Embryonic facial prominence (tissue), 1 donor: ENCODE data around the gene UBQLN3.

Experiments
- DNase-seq: peaks from one replicate; pipeline ENCODE4 v3.0.0-alpha.2; 2016; ENCODE audit errors: extremely low spot score

UBQLN3 gene

GRCh38 chr11:5509803-5510202 is at the start of gene UBQLN3:
UBQLN3 (minus strand) TSS chr11:5509957; CDS start chr11:5509558, 399 bp downstream.
- DNase-seq = no peak

- DNase-seq = no peak
Measured at GRCh38 chr11:5557751-5558150, 48.0 kb upstream of the UBQLN3 start.

- no peak for DNase-seq
Measured at GRCh38 chr11:5556596-5557188, 46.9 kb upstream of the UBQLN3 start.

- no peak for DNase-seq
Measured at GRCh38 chr11:5553343-5553742, 43.6 kb upstream of the UBQLN3 start.

DNA sequence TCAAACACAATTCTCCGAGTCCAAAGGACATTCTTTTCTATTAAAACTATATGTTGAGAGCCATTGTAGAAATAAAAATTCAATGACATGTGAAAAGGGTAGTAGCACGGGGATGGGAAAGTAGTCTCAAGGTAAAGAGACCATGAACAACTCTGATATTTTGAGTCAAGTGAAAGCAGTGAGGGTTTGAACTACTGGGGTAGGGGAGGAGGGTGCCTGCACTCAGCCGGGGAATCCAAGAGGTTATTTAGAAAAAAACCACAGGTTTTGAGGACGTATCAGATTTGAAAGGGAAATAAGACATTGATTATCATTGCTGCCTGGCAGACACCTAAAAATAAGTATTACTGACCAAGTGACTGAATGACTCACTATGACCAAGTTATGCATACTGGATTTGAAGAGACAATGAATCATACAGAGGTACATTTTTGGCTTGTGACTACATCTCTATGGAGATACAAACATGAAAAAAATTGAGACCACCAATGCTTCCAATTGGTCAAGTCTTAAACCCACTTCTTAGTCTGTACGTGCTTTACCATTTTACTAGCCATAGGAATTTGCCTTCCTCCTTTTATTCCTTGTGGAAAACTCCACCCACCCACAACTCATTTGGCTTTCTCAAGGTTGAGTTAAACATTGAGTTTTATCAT is 40.8 kb upstream of the UBQLN3 start:
- no peak for DNase-seq

- no peak for DNase-seq
Measured at GRCh38 chr11:5548440-5548839, 38.7 kb upstream of the UBQLN3 start, which contains the start of gene OR52H1. OR52H1 (minus strand) TSS chr11:5548540; CDS start chr11:5545505, 3,035 bp downstream.

DNA sequence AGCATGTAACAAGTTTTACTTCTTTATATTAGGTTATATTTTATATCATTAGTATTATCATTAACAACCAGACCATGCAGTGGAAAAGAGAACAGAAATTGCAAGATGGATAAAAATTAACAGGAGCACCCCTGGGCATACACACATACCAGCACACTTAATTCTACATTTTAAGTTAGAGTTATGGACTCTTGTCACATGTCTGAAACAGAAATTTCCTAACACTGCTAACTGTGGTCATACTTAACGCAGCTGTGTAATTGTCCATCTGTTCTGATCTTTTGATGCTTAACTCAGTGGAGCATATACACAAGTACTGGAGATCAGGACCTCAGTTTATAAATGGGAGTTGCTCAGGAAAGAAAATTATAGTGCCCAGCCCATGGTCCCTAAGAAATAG is 38.2 kb upstream of the UBQLN3 start:
- DNase-seq = no peak

DNA sequence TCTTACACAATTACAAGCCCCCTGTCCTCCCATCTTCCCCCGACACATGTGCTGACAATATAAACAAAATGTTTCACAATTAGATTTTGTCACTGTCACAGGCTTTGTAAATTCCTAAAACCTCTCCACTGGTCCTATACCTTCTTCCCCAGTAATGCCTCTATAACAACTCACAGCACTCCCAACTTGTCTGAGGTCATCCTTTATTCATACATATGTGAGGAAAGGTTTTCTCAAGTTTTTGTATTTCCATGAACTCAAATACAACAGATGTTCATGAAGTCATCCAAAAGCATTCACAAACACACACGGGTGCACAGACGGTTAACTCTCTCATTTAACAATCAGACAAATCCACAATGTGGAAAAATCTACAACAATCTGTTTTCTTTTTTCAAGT is 36.7 kb upstream of the UBQLN3 start:
- no peak for DNase-seq

- no peak for DNase-seq
Measured at GRCh38 chr11:5541427-5541826, 31.7 kb upstream of the UBQLN3 start.

- DNase-seq = no peak
Measured at GRCh38 chr11:5536482-5536881, 26.7 kb upstream of the UBQLN3 start.

GRCh38 chr11:5534046-5534445 is 24.3 kb upstream of the UBQLN3 start:
- DNase-seq = no peak

DNA sequence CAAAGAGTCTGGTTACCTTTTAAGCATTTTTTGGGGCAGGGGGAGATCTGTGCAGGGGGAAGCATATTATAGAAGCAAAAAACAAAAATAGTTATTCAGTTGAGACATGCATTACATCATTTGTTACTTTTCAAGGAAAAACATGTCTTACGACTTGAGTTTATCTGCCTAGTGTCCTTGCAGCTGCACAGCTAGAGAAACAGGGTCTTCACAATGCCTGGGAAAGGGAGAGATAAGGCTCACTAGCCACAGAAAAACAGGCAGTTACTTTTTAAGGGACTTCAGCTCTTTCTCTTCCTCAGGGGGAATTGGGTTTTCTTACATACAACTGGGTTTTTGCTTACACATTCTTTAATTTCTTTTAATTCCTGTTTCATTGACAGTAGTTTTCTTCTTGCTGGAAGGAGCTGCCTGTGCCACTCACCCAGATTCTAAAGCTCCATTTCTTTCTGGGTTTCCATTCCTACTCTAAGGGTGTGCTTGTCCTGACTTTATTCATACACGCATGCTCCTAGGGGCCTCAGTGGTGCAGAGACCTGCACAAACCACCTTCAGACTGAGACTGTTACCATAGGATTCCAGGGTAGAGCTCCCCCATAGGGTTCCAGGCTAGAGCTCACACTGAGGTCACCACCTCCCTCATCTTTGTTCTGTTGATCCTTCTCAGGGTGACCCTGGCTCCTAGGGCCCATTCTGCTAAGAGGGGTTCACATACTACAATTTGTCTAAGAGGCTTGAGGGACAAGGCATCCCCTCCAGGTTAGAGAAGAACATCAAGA is 21.5 kb upstream of the UBQLN3 start:
- no peak for DNase-seq

DNA sequence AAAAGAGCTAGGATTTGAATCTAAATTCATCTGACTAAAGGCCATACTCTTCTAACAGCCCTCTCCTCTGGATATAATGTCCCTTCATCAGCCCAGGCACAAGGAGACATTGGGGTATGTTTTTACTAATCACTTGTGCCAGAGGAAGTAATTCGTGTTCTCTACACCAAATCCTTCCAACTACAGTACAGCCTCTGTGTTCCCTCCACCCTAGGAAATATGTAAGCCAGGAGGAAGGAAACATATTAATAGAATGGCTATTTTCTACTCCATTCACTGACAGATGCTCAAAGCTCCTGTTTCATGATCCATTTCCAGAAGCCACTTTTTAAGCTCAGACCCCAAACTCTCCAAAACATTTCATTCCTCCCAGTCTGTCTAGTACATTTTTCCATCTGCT is 18.7 kb upstream of the UBQLN3 start:
- DNase-seq = no peak

- no peak for DNase-seq
Measured at GRCh38 chr11:5527716-5528115, 18.0 kb upstream of the UBQLN3 start.

DNA sequence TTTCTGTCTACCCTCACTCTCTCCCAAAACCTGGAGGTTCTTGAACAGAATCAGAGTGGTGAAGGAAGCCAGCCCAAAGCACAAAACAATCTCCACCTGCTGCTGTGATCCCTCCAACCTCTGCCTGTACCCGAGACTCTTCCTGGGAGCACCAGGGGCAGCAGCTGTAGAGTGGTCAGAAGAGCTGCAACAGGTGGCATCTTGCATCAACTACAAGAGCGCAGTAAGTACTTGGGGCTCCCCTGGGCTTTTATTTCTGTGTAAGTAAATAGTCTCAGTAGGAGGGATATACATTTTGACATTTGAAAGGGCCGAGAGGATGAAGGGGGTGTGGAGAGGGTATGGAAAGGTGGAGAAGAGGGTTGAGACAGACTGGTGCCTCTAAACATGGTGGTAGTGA is 15.0 kb upstream of the UBQLN3 start:
- DNase-seq = no peak

- DNase-seq = no peak
Measured at GRCh38 chr11:5522308-5522707, 12.6 kb upstream of the UBQLN3 start.

DNA sequence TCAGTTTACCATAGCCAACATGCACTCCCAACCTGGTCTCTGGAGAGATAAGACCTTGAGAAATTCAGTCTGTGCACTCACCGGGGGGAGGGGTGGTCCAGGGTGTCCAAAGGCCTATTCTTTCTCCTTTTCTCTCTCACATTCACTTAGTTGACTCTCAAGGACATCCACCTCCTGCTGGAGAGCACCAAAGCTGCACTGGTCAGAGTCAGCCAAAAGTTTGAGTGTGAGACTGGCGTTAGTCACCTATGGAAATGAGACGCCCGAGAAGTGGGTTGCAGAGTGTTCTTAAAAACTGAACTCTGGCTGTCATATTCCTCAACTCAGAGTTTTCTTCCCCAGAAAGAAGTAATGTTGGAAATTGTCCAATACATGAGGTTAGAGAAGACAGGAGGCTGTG is 11.8 kb upstream of the UBQLN3 start:
- no peak for DNase-seq

GRCh38 chr11:5516599-5516998 is 6.8 kb upstream of the UBQLN3 start, which contains the start of gene UBQLNL:
UBQLNL (minus strand) TSS chr11:5516699; CDS start chr11:5516441, 258 bp downstream.
- no peak for DNase-seq

- DNase-seq = no peak
Measured at GRCh38 chr11:5514841-5515240, 5.1 kb upstream of the UBQLN3 start.

- no peak for DNase-seq
Measured at GRCh38 chr11:5508605-5509004, 1.2 kb downstream of the UBQLN3 start.

DNA sequence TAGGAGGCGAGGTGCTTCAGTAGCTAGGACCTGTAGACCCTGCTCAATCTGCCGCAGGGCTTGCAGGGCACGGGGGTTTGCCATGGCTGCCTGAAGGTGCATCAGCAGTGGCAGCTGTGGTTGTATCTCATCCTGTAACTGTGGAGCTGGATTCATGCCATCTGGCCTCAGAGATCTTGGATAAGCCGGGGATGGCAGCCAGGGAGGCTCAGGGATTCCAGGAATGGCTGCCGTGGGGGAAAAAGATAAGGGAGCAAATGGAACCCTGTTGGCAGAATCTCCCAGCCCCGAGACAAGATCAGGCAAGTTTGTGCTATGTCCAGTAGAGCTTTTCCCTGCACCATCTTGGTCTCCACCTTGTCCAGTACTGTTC is 1.8 kb downstream of the UBQLN3 start:
- DNase-seq = no peak

DNA sequence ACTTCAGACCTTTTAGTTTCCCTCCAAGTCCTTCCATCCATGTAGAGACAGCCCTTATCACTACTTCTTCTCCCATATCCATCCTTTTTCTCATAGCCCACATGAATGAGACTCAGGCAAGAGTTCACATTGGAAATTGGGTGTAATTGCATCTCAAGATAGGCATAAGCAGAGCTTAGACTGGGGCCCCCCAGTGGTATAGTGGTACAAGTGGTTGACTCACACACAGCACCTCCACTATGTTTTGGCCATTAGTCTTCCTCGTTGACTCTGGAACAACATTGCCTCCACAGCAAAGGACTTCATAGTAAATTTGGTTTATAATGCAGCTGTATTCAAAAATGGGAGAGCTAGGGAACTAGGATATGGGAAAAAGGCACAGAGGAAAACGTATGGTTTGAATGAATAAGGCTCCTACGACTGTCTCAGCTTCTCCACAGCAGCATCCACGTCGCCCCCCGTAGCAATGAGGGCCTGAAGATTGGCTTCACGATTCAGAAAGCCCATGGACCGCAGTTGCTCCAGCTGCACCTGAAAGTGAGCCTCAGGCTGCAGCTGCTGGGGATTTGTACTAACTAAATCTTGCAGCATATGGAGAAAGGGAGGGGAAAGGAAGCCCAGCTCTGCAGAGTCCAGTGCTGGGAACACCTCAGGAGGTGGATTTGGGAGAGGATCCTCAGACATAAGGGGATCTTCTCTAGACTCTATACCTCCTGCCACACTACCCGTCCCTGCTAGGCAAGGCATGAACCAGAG is 2.4 kb downstream of the UBQLN3 start:
- no peak for DNase-seq
